Limb (tissue), 2 donors: ENCODE results near the gene YIPF1.
A peak's percentile ranks its signal among the peaks of the same experiment; 100 is the strongest.

ENCODE experiments used
- DNase-seq, 2 donors: peaks; one replicate each; pipeline ENCODE4 v3.0.0-alpha.2; 2016; ENCODE audit errors: extremely low spot score in 2 of 2

Gene YIPF1

GRCh38 chr1:53889304-53890298 lies at the start of gene YIPF1:
Gene YIPF1 (minus strand): TSS chr1:53889797. CDS start chr1:53888937, 860 bp downstream.
- peak; percentile 91 for DNase-seq

DNA sequence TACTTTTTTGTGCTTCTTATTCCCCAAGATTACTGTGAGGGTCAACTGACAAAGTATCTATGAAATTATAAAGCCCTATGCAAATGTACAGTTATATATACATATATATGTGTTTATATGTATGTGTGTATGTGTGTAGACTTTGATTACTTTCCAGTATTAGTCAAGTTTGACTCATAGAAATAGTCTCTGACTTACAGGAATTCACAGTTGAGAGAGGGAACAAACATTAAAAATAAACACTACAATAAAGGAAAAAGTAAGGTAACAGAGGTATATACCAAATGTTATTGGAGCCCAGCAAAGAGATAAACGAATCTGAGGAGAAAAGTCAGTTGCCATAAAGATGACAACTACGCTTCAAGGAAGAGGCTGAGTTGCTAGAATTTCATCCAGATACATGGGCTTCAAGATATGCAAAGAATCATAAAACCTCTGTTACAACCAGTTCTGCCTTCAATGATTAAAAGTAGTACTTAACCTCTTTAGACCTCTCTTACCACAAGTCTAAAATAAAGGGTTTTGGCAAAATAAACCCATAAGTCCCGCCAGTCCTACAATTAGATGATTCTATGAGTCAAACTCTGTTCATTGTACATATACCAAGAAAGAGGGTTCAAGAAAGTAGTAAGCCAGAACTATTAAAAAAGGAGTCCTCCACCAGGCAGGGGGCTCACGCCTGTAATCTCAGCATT lies 48.7 kb upstream of the YIPF1 start:
- no peak for DNase-seq

DNA sequence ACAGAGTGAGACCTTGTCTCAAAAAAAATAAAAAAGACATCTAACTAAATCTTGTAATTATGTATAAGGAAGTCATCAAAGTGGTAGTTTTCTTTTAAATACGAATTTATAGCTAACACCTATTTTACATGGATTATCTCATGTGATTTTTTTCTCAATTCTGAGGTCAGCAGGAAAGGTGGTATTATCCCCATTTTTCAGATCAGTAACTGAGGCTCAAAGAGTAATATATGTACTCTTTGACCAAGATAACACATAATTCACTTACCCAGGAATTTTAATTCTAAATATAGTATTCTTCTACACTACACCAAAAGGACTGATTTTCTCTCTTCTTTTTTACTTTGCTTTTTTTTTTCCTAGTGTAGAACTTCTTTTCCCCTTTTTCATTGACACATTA lies 46.8 kb upstream of the YIPF1 start:
- no peak for DNase-seq

- no peak for DNase-seq
Measured at GRCh38 chr1:53934170-53934765, 44.7 kb upstream of the YIPF1 start.

DNA sequence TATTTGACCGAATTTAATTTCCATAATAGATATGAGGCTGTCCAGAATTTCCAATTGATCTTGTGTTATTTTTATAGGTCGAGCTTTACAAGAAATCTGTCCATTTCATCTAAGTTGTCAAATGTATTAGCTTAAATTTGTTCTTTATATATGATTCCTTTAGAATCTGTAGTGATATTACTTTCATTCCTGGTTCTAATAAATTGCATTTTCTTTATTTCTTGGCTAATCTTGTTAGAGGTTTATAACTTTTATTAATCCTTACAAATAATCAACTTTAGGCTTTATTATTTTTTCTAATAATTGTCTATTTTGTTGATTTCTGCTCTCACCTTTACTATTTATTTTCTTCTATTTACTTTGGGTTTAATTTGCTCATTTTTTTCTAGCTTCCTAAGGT lies 41.9 kb upstream of the YIPF1 start:
- DNase-seq = no peak

DNA sequence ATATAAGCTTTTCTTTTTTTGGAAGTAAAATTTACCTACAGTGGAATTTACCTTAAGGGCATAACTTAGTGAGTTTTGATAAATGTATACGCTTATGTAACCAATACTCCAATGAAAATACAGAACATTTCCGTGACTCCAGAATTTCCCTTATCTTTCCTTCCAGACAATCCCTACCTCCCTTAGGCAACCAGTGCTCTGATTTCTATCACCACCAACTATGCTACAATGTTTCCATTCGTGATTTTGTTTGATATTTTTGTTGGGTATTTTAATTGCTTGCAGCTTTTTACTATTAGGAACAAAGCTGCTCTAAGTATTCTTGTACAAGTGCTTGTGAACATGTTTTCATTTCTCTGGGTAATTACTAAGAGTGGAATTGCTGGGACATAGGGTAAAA lies 41.3 kb upstream of the YIPF1 start:
- no peak for DNase-seq

DNA sequence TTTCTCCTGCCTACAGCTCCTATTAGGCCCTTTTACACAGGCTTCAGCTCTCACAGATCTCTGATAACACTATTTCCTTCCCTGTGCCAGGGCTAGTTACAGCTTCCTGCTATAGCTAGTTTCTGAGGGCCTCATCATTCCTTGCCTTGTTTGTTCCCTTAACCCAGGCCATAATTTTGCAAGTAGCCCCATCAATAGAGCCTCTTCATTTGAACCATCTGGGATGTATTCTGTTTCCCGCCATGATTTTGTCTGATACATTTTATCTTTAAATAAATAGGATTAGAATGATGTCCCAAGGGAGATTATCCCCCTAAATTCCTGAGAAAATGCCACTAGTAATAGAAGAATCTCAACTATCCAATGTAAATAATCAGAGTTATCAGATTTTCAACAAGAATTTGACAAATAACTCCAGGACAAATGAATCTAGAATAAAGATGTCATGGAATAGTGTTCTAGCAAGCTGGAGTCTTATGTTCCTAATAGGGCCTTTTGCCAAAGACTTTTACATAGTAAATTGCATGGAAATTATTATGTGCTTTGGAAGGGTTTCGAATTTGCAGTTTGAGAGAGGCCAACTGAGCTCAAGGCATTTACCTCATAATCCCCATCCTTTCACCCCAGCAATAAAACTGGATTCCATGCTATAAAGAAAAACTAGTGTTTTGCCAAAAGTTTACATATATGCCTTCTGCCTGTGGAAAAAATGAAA lies 39.8 kb upstream of the YIPF1 start:
- peak in 1 of 2 donors; percentile 65 for DNase-seq

DNA sequence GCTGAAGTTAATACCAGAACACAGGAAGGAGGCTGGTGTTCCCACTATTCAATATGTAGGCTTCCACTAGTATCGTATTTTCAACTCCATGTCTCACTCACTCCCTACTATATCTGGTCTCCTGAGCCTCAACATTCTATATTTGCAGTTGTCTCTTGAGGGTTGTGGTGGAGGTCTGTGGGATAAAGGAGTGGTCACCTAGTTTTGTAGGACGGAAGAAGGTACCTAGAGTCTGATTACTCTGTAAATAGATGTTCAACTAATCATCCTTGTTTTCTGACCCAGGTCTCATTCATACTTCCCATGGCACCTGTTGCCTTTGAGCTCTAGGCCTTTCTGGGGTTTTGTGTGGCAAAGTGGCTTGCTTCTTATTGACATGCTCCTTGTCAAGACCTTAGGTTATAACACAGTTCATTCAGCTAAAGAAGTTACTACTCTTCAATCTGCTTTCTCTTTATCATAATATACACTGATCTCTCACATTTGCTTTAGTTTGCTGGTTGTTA lies 37.8 kb upstream of the YIPF1 start:
- DNase-seq = no peak

GRCh38 chr1:53919675-53920066 lies 30.1 kb upstream of the YIPF1 start:
- DNase-seq = no peak

GRCh38 chr1:53918343-53918742 lies 28.7 kb upstream of the YIPF1 start:
- DNase-seq = no peak

DNA sequence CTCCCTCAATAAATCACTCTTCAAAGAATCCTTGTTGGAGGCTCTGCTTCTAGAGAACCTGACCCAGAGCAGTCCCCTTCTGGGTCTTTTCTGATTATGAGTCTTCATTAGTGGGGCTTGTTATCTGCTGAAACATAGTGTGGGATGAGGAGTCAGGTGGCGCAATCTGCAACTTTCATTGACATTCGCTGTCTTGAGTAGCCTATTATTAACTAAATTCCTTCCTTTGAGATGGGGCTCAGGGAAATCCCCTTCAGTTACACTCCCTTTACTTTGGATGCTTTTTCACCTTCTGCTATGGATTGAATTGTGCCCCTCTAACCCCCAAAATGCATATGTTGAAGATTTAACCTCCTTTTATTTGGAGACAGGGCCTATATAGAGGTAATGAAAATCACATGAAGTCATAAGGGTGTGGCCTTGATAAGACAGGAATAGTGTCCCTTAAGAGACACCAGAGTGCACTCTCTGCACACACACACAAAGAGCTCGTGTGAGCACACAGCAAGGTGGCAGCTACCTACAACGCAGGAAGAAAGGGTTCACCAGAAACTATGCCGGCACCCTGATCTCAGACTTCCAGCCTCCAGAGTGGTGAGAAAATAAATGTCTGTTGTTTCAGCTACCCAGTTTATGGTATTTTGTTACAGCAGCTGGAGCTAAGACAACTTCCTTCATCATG lies 23.9 kb upstream of the YIPF1 start:
- no peak for DNase-seq

GRCh38 chr1:53911442-53911841 lies 21.8 kb upstream of the YIPF1 start:
- DNase-seq = no peak

DNA sequence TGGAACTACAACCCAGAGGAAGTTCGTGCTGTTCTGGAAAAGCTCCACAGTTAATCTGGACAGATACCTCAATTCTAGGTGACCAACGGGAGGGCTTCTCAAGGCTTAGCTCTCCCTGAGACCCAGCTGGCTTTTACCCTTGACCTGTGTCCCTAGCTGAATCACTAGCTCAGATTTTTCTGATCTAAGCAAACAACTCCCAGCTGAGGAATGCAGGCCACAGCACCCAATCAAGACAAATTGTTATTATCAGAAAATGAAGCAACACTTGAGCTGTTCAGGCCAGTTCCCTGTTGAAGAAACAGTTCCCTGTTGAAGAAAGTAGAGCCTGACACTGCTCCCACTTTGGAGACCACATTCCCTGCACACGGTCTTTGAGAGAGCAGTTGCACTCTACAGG lies 20.3 kb upstream of the YIPF1 start:
- DNase-seq = no peak

- DNase-seq = no peak
Measured at GRCh38 chr1:53906121-53906520, 16.5 kb upstream of the YIPF1 start.

DNA sequence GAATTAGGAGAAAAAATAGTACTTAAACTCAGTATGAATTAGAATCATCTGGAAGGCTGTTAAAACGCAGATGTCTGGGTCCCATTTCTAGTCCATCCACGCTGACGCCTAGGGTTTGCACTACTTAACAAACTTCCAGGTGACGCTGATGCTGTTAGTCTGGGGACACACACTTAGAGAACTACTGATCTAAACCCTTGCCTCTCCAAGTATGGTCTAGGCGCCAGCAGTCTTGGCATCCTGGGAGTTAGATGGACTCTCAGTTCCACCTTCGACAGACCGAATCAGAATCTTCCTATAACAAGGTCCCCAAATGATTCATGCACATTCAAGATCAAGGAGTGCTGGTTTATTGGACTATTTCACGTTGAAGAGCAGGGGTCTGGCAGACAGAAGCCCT lies 15.9 kb upstream of the YIPF1 start:
- no peak for DNase-seq

DNA sequence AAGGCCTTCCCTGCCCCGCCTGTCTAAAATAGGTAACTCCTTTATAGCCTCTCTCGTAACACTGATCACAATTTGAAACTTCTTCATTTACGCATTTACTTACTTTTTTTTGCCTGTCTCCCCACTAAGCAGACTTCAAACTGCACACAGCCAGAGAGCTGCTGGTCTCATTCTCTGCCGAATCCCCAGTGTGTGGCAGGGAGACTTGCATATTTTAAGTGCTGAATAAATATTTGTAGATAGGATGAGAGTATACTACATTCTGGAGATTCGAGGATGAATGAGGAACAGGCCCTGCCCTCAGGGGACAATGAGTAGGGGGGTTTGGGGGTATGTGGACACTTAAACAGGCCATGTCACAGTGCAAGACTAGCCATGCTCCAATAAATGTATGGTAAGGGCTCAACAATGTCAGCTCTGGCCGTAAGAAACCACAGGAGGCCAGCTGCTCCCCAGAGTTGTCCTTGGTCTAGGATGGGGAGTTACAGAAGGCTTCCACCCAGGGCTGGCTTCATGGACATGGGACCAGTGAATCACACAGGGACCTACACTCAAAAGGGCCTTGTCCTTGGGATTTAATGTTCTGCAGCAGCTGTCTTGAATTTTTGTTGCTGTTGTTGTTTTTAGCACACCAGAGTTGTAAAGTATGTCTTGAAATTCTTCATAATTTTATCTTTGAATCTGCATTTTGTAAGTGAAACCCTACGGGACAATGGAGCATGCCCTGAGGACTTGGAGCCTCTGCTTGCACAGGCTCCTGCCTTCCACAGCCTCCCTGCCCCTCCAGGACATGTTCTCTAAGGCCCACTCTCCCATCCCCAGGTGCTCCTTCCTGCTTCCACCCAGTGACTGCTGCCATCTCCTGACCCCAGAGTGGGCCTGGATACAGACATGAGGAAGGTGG lies 12.9 kb upstream of the YIPF1 start:
- DNase-seq = no peak

DNA sequence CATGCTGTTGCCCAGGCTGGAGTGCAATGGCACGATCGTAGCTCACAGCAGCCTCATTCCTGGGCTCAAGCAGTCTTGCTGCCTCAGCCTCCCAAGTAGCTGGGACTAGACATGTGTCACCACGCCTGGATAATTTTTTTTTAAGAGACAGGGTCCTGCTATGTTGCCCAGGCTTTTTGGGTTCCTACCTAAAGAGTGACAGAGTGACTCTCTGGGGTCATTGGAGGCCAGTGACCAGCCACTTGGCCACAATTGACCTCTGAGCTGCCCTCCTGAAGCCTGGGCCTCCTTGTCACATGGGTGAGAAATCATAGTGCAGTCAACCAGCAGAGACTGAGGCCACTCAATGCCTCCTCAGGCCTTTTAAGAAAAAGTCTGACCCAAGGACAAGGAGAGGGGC lies 10.1 kb upstream of the YIPF1 start:
- no peak for DNase-seq

DNA sequence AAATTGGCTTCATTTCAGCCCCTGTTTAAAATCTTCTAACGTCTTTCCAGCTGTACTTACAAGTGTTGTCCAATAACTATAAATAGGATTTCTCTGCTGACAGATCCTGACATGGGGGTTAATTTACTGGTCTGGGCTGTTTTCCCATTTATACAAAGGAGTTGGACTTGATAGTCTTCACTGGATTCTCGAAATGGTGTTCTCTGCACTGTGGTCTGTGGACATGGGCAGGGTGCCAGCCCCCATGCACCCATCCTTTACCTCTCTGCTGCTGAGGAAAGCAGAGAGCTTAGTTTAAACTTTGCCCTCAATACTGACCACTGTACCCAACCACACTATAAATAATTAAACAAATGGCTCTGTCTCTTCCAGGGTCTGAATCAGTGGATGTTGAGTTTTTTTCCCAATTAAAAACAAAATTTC lies 9.6 kb upstream of the YIPF1 start:
- peak; percentile 60 for DNase-seq

GRCh38 chr1:53896635-53897229 lies 7.1 kb upstream of the YIPF1 start:
- DNase-seq = peak in 1 of 2 donors; percentile 29
